SIG-M5 (cell line): ENCODE results near the gene DHRSX.
"Not testable (repeated sequence)": the region's sequence is repeated elsewhere in the genome, so short reads cannot be mapped to it uniquely, and the experiment has no call there.

Experiments used
- DNase-seq: peaks from one replicate; lab custom pipeline; 2025; lab: John Stamatoyannopoulos, UW

The DHRSX gene

GRCh38 chrX:2316534-2316933 is 184.2 kb downstream of the DHRSX start:
- no peak for DNase-seq

- no peak for DNase-seq
These were observed 185.3 kb downstream of the DHRSX start for GRCh38 chrX:2315434-2315833.

- DNase-seq, result no peak
These were observed 185.9 kb downstream of the DHRSX start for GRCh38 chrX:2314831-2315365.

GRCh38 chrX:2313864-2314640 is 186.7 kb downstream of the DHRSX start:
- no peak for DNase-seq

- not testable (repeated sequence) for DNase-seq
These were observed 188.7 kb downstream of the DHRSX start for GRCh38 chrX:2312061-2312591.

- no peak for DNase-seq
These were observed 189.3 kb downstream of the DHRSX start for GRCh38 chrX:2311501-2311900.

- DNase-seq, result no peak
These were observed 198.9 kb downstream of the DHRSX start for GRCh38 chrX:2301901-2302300.

GRCh38 chrX:2299871-2300270 is 200.9 kb downstream of the DHRSX start:
- DNase-seq, result no peak

GRCh38 chrX:2286731-2287130 is 214.0 kb downstream of the DHRSX start:
- DNase-seq, result no peak

- DNase-seq, result no peak
These were observed 216.2 kb downstream of the DHRSX start for GRCh38 chrX:2284601-2285000.

GRCh38 chrX:2284133-2284532 is 216.6 kb downstream of the DHRSX start:
- no peak for DNase-seq

- no peak for DNase-seq
These were observed 217.5 kb downstream of the DHRSX start for GRCh38 chrX:2283111-2283859.

GRCh38 chrX:2282490-2283090 is 218.2 kb downstream of the DHRSX start:
- no peak for DNase-seq

- DNase-seq, result no peak
These were observed 228.4 kb downstream of the DHRSX start for GRCh38 chrX:2272337-2272736.

- not testable (repeated sequence) for DNase-seq
These were observed 229.2 kb downstream of the DHRSX start for GRCh38 chrX:2271595-2271994.

GRCh38 chrX:2270783-2271182 is 230.0 kb downstream of the DHRSX start:
- not testable (repeated sequence) for DNase-seq

- no peak for DNase-seq
These were observed 232.9 kb downstream of the DHRSX start for GRCh38 chrX:2267890-2268289.

- DNase-seq, result no peak
These were observed 234.1 kb downstream of the DHRSX start for GRCh38 chrX:2266445-2267349.

GRCh38 chrX:2265658-2266444 is 234.9 kb downstream of the DHRSX start:
- DNase-seq, result not testable (repeated sequence)

- no peak for DNase-seq
These were observed 236.4 kb downstream of the DHRSX start for GRCh38 chrX:2264179-2265030.
